Measurements from ENCODE around the gene THSD4.

Gene THSD4

GRCh38 chr15:71098920-71099319 lies 16.4 kb upstream of the THSD4 start:
- DNase-seq: no peak

- no peak for DNase-seq
Measured at GRCh38 chr15:71103102-71103676, 12.1 kb upstream of the THSD4 start.

- DNase-seq: no peak
Measured at GRCh38 chr15:71104636-71105035, 10.6 kb upstream of the THSD4 start.

GRCh38 chr15:71105444-71105843 lies 9.8 kb upstream of the THSD4 start:
- no peak for DNase-seq

DNA sequence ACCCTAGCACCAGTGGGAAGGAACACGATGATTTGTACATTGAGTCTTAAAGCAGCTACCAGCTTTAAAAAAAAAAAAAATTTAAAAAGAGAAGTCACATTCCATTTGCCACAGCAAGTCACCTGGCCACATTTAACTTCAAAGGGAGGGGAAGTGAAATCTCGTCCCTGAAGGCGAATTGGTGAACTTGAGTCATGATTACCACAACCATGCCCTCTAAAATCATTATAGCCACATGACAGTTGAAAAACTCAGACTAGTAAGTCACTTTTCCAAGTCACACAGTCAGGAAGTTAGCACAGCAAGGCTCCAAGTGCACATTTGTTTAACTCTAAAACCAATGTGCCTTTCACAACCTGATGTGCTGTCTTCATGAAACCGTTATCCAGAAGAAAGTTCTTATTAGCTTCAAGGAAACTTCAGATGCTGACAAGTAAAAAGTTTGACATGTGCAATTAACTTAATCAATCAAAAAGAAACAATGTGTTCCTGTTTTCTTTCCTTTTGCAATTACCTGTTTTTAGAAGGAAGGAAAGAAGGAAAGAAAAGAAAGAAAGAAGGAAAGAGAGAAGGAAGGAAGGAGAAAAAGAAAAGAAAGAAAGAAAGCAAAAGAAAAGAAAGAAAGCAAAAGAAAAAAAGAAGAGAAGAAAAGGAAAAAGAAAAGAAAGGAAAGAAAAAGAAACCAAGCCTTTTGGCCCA lies 8.3 kb upstream of the THSD4 start:
- no peak for DNase-seq

DNA sequence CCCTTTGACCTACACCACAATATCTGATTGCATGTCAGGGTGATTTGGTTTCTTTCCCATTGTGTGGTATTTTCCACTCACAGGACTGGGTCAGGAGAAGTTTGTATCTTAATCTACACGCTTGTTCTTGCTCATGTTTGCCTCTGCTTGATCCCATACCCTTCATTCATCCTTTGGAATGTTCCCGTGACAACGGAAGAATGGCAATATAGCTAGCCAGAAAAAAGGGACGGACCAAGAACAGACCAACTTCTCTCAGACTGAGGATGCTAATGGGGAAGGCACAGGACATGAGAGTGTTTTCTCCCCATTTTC lies 7.8 kb upstream of the THSD4 start:
- DNase-seq: no peak

DNA sequence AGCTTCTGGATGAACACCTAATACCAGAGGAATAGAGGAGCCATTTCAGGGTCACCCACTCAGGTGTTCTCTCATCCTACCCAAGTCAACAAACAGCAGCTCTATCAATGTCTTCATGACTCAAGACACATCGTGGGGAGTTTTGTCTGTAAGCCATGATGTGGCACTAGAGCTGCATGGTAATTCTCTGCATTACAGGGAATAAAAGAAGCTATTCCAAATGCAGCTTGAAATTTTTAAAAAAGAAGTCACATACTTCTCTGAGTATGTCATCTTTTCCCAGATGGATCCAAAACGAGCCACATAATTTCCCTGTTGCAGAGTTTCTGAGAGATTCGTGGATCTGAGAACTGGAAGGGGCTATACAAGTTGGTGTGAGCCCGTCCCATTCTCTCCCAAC lies 6.1 kb upstream of the THSD4 start:
- no peak for DNase-seq

DNA sequence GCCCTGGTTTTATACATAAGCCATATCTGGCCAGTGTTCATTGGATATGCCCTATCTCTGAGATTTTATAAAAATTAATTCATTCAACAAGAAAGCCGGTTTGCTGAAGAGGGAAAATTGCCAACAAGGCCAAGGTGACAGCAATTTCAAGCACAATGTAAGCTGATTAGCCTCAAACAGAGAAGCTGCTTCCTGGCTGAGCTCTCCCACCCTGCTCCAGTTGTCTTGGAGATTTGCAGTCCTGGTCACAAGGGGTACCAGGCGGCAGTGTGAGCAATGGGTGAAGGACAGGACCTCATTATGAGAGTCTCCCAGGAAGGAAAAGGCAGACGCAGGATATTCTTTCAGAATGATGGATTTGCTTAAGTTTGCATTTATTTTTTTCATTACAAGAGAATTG lies 5.4 kb upstream of the THSD4 start:
- no peak for DNase-seq

- DNase-seq: no peak
Measured at GRCh38 chr15:71110405-71111180, 4.7 kb upstream of the THSD4 start.

DNA sequence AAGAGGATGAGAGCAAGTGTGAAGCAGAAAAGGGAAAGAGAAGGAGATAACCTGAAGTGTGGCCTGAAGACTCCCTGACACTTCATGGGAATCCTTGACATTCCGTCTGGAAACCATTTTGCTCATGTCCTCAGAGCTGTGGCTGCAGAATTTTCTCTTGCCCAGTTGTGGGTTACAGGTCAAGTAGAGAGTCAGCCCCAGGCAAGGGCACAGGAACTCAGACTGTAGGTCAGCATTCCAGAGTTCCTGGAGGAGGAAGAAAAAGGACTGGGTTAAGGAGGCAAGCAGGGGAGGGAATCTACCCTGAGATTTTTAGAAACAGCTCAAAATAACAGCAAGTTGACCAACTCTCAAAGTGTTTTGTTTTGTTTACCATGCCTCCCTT lies 4.1 kb upstream of the THSD4 start:
- no peak for DNase-seq

DNA sequence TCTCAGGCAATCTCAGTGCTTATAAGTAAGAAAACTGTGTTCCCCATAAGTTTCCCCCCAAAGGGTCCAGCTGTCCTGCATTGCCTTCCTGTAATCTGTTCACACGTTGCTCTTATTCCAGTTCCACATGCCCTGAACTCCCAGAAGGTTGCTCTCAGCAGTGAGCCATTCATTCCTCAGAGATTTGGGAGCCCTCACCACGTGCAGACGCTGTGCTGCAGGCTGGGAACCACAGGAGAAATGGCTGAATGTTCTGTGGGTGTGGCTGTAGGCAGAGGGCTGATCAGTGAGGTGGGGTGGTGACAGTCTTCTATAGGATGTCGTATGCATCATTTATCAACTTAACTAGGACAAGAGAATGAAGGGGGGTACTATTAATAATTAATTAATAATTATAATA lies 3.3 kb upstream of the THSD4 start:
- DNase-seq: no peak

GRCh38 chr15:71112429-71112828 lies 2.8 kb upstream of the THSD4 start:
- DNase-seq: no peak

- DNase-seq: no peak
Measured at GRCh38 chr15:71114066-71114680, 1.1 kb upstream of the THSD4 start.

- no peak for DNase-seq
Measured at GRCh38 chr15:71115567-71116351, 488 bp downstream of the THSD4 start.

DNA sequence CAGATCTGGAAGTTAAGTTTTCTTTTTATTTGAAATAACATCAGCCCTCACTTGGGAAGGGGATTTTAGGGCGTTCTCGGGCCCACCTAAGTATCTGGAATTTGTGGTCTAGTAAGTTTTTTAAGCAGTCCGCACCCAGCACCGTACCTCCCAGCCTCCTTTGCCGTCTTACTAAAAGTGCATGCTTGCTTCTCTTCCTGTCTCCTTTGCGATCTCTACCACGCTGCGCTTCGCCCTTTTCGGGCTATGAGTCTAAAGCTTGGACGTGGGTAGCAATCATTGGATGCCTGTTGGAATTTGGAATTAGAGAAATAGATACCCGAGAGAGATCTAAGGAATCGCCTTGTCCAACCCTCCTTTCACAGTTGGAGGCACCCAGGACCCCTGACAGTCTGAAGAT lies 1.1 kb downstream of the THSD4 start:
- DNase-seq: no peak

- DNase-seq: no peak
Measured at GRCh38 chr15:71116942-71117341, 1.7 kb downstream of the THSD4 start.

GRCh38 chr15:71117714-71118305 lies 2.5 kb downstream of the THSD4 start:
- DNase-seq: no peak

GRCh38 chr15:71118345-71118744 lies 3.1 kb downstream of the THSD4 start:
- no peak for DNase-seq

- DNase-seq: no peak
Measured at GRCh38 chr15:71118881-71119632, 3.8 kb downstream of the THSD4 start.

- no peak for DNase-seq
Measured at GRCh38 chr15:71120428-71120944, 5.2 kb downstream of the THSD4 start.

GRCh38 chr15:71121442-71121841 lies 6.2 kb downstream of the THSD4 start:
- no peak for DNase-seq
